NCI-H524 treated with DMSO at 0.1 percent for 48 hours (cell line): ENCODE results near the gene SMIM24.
"Not testable (repeated sequence)": the region's sequence is repeated elsewhere in the genome, so short reads cannot be mapped to it uniquely, and the experiment has no call there.

Source experiments
- DNase-seq: peaks from one replicate; lab custom pipeline; 2025; lab: John Stamatoyannopoulos, UW

The SMIM24 gene

DNA sequence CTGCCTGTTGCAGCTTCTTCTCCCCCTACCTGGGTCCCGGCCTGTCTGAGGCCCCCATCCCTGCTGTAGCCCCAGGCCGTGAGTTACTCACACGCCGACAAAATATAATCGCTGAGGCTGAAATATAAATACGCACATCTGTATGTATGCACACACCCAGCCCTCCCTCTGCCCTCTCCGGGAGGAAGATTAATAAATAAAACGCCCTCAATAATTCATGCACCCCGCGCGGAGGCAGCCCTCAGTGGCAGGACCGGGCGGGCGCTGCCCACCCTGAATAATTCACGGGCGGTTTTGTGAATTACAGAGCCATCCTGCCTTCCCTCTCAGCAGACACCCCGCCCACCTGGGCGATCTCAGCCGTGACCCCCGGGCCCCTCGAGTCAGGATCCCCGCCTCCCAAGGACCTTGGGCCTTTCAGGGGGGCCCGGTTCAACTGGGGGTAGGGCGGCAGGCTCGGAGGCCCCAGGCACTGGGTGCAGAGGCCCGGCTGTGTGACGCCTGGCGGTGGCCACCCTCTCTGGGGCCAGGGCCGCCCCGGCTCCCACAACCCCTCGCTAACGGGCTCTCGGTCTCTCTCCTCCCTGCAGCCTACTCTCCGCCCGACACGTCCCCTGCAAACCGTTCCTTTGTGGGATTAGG is 24.2 kb downstream of the SMIM24 start:
- no peak for DNase-seq

DNA sequence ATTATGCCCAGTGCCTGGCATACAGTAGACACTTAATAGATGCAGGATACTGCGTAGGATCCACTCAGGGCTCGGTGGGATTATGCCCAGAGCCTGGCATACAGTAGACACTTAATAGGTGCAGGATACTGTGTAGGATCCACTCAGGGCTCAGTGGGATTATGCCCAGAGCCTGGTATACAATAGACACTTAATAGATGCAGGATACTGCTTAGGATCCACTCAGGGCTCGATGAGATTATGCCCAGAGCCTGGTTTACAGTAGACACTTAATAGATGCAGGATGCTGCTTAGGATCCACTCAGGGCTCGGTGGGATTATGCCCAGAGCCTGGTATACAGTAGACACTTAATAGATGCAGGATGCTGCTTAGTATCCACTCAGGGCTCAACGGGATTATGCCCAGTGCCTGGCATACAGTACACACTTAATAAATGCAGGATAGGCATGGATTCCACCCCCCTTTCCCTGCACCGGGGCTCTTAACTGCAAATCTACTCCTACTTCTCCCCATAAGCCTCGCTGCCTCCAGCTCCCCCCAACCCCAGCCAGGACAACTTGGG is 24.9 kb downstream of the SMIM24 start:
- no peak for DNase-seq

DNA sequence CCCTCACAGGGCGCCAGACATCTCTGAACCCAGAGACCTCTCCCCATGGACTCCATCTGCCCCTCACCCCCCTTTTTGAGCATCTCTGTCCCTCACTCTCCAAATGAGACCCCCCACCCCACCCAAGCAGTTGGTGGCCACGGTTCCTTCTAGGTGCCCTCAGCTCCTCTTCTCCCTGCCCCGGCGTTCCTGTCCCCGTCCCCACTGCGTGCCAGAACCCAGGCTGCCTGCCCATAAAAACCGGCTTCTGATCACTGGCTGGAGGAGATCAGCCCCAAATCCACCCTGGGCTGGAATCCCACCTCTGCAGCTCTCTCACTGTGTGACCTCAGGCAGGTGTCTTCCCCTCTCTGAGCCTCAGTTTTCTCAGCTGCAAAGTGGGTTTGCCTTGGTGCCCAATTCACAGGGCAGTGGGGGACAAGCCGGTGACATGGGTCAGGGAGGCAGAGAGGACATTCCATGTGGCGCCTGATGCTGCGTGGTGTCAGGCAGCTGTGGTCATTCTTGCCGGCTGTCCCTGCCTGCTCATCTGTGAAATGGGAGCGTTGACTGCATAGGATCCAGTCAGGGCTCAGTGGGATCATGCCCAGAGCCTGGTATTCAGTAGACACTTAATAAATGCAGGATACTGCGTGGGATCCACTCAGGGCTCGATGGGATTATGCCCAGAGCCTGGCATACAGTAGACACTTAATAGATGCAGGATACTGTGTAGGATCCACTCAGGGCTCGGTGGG is 25.5 kb downstream of the SMIM24 start:
- DNase-seq: no peak

DNA sequence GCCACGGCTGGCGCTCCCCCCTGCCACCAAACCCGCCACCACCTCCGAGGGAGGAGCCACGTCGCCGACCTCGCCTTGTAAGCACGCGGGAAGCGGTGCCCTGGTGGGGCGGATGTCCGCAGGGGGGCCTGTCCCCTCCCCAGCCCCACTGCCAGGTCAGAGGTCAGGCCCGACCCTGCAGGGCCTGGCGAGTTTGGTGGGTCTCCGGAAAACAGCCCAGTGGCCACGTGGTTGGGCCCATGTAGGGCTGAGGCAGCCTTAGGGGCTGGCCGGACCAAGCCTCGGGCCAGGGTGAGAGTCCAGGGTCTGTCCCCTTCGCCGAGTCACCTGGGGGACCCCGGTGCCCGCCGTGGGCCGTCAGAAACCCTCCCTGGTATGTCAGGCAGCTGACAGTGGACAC is 26.5 kb downstream of the SMIM24 start:
- DNase-seq: no peak

DNA sequence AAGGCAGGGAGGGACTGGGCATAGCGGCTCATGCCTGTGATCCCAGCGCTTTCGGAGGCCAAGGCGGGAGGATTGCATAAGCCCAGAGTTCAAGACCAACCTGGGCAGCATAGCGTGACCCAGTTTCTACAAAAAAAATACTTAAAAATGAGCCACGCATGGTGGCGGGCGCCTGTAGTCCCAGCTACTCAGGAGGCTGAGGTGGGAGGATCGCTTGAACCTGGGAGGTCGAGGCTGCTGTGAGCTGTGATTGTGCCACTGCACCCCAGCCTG is 27.4 kb downstream of the SMIM24 start:
- DNase-seq: not testable (repeated sequence)

DNA sequence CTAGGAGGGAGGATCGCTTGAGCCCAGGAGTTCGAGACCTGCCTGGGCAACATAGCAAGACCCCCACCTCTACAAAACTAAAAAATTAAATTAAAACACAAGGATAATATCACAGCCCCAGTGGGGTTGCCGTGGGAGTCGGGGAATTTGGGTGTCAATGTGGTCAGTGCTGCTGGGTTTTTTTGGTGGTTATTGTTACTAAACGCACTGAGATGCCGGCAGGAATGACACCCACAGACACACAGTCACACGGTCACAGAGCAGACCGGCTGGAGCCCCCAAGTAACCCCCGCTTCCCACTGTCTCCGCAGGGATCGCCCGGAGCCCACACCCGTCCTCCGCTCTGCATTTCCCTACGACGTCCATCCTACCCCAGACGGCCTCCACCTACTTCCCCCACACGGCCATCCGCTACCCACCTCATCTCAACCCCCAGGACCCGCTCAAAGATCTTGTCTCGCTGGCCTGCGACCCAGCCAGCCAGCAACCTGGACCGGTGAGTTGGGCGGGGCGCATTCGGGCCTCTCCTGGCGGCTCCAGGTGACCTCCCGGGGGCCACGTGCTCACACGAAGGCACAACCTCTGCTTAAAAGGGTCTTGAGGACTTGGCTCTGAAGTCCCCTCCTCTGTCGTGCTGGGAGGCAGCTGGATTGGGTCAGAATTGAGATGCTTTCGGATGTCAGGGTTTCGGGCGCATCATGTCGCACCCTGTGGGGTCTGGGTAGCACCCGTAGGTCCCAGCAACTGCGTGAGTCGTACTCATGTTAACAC is 28.0 kb downstream of the SMIM24 start:
- no peak for DNase-seq

DNA sequence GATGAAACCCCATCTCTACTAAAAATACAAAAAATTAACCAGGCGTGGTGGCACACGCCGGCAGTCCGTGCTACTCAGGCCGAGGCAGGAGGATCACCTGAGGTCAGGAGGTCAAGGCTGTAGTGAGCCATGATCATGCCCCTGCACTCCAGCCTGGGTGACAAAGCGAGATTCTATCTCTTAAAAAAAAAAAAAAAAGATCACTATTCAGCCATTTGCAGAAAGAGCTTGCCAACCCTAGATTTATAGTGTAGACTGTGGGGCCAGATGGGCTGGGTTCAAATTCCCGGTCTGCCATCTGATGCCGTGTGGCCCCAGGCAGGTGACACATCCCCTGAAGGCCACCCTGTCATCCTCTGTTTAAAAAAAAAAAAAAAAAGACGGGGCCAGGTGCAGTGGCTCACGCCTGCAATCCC is 28.9 kb downstream of the SMIM24 start:
- DNase-seq: no peak

DNA sequence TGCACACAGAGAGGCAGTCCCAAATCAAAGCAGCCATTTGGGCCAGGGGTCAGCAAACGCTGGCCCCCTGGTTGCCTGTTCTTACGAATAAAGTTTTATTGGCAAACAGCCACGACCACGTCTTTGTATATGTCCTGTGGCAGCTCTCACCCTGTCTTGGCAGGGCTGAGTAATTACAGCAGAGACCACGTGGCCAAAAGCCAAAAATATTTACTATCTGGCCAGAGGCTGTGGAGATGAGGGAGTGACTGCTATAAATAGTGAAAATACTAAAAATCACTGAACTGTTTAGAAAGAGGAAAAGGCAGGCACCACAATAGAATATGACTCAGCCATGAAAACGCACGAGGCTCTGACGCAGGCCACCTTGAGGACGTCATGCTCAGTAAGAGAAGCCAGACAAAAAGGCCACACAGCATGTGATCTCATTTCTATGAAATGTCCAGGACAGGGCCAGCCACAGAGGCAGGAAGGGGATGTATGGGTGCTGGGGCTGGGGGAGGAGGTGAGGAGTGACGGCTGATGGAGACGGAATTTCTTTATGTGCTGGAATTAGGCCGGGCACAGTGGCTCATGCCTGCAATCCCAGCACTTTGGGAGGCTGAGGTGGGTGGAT is 29.4 kb downstream of the SMIM24 start:
- DNase-seq: no peak

DNA sequence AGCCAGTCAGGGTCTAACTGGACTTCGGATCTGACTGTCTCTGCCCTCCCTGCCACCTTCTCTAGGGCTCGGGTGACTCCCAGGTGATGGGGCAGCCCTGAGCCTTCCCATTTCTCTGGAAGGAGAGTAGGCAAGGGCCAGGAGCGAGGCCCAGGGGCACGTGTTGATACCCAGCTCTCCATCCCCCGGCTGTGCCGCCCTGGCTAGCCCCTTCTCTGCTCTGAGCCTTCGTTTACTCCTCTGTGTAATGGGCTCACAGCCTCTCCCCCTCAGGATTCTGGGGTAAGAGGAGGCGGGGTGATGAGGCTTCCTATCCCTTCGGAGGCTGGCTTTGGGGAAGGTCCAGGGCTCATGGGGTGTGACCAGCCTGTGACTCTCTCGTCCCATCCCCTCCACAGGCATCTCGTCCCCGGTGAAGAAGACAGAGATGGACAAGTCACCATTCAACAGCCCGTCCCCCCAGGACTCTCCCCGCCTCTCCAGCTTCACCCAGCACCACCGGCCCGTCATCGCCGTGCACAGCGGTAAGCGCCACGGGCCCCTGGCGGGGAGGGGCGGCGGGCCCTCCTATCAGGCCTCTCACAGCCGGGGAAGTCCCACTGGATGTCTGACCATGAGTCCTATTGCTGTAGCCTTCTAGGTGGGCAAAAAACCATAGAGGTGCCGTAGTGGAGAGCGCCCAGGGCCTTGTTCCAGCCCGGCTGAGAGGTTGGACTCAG is 31.6 kb downstream of the SMIM24 start:
- no peak for DNase-seq

DNA sequence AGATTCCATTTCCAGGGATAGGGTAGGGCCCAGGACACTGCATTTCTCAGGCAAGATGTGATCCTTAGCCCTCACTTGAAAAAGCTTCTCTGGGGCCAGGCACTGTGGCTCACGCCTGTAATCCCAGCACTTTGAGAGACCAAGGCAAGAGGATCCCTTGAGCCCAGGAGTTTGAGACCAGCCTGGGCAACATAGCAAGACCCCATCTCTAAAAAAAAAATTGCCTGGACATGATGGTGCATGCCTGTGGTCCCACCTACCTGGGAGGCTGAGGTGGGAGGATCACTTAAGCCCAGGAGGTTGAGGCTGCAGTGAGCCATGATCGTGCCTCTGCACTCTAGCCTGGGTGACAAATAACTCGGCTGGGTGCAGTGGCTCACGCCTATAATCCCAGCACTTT is 33.7 kb downstream of the SMIM24 start:
- not testable (repeated sequence) for DNase-seq

DNA sequence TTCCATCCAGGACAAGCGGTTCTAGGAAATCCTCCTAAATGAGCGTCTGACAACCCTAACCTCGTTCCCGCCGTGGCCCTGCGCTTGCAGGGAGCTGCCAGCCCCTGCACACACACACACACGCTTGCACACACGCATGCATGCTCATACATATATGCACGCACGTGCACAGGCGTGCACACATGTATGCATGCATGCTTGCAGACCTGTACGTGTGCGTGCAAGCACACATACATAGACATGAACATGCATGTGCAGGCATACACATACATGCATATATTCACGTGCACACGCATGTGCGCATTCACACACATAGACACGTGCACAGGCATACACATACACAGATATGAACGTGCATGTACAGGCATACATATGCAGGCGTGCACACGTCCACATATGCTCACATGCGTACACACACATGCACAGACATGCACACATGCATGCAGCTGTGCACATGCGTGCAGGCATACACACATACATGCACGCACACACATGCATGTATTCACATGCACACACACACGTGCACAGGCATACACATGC is 35.6 kb downstream of the SMIM24 start:
- DNase-seq: no peak

DNA sequence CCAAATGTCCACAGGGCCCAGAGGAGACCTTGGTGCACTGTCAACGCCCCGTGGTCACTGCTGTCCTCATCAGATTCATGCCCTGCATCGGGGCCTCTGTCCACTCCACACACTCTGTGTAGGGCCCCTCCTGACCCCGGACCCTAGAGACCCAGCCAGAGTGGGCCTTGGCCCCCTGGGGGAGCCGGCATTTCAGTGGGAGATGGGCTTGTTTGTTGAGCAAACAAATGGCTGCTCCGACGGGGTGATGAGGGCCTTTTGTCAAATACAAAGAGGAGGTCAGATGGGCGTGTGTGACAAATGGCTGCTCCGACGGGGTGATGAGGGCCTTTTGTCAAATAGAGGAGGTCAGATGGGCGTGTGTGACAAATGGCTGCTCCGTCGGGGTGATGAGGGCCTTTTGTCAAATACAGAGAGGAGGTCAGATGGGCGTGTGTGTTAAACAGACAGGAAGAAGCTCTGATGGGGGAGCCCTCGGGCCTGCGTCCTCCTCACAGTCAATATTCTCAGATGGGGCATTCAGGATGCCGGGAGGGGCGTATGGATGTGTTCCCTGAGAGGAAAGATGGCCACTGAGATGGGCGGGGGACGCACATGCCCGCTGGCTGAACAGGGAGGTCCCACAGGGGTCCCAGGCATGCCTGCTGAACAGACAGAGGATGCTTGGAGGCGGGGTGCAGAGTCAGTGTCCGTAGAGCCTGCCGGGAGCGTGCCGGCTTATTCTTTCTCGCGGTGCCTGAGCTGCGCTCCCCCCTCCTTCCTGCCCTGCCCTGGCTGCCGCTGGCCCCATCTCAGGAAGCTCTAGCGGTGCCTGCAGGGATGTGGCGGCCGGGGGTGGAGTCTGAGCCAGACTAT is 36.3 kb downstream of the SMIM24 start:
- DNase-seq: no peak

DNA sequence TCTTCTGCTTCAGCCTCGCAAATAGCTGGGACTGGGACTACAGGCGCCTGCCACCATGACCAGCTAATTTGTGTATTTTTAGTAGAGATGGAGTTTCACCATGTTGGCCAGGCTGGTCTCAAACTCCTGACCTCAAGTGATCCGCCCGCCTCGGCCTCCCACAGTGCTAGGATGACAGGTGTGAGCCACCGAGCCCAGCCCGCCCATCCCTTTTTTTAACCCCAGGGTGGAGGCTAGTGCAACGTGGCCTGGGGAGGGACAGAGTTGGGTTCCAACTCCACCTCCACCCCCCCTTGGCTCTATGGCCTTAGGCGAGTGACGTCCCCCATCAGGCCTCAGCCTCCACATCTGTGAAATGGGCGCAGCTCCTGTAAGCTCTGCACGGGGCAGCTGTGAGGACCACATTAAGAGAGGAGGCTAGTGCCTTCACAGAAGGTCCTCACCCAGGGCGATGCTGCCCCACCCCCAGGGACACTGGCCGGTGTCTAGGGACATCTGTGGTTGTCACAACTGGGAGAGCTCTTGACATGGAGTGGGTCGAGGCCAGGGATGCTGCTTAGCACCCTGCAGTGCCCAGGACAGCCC is 37.7 kb downstream of the SMIM24 start:
- no peak for DNase-seq

DNA sequence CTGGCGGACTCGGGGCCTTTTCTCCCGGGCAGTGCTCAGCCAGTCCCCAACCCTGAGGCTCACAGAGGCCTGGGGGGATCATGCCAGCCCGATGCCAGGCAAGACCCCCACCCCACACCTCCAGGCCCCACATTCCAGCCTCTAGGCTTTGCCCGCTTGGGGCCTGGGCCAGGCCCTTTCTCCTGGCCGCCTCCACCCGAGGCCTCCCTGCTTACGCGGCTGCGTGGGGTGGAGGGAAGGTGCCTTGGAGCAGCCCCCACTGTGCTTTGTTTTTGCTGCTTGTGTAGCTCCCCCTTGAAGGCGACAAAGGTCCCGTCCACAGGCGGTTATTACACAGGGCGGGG is 38.4 kb downstream of the SMIM24 start:
- DNase-seq: no peak

DNA sequence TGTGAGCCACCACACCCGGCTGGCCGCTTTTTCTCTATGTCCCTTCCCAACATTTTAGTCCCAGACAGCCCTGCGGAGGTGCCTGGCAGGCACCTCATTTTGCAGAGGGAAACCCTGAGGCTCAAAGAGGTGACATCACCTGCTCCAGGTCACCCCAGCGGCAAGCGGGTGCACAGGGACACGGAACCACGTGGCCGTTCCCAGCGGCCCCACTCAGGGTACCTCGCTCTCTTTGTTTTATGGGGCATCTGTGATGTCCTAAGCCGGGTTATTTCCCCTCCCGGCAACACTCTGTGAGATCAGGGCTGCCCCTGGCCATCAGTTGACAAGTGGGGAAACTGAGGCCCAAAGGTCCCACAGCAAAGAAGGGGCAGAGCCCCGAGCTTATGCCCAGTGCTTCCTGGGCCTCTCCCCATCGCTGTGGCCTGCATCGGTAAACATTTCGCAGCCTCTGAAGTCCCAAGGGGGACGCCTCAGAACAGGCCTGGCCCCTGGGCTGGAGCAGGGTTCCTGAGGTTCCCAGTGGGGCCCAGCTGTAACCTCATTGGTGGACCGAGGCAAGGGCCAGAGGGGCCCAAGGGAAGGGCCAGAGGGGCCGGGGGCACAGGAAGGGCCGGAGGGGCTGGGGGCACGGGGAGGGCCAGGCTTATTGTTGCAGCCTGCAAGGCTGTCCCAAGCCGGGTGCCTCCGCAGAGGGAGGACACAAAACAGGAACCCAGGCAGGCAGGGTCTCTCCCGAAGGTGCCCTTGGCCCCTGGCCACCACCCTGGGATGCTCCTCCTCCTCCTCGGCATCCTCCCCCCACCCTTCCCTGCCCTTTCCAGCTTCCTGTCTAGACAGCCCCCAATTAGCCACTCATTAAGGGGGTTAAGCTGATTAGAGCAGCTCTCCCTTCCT is 39.0 kb downstream of the SMIM24 start:
- DNase-seq: no peak

DNA sequence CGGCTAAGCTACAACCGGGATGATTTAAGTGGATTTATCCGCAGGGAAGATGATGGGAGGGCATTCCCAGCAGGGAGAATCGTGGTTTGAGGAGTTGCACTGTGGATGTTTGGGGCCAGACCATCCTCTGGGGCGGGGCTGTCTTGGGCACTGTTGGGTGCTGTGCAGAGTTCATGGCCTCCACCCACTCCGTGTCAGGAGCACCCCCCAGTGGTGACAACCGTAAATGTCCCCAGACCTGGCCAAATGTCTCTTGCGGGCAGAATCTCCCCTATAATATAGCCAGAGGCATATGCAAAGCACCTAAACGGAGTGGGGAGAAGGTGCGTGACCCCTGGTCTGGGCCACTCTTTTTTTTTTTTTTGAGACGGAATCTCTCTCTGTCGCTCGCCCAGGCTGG is 40.2 kb downstream of the SMIM24 start:
- DNase-seq: no peak

DNA sequence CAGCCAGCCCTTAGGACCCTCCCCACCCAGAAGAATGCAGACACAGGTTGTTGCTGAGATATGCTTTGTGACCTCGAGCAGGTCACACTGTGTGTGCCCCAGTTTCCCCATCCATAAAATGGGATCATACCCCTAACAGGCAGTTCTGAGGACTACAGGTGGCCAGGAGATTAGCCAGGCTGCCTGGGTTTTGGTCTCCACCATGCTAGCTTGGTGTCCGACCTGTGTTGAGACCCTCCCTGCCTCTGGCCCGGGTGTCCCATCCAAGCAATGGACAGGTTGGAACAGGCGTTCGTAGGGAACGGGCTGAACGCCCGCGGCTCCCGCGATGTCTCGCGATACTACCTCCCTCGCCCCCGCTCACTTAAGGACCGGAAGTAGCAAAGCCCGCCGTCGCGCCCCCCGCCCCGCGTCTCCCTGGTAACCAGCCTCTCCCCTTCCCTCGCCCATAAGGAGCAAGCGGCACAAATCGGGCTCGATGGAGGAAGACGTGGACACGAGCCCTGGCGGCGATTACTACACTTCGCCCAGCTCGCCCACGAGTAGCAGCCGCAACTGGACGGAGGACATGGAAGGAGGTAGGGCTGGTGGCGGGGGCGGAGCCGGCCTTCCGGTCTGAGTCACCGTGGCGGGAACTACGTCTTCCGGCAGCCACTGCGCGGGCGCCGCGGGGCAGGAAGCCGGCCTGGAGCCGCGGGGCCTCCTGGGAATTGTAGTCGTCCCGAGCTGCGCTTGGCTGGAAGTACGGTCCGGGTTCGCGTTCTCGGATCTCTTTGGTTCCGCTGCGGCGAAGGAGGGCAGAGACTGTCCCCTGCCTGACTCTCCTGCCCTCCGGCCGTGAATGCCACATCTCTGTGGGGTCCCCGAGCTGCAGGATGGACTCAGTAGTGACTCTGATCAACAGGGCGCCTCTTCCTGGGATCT is 45.4 kb downstream of the SMIM24 start:
- DNase-seq: peak; percentile 75

DNA sequence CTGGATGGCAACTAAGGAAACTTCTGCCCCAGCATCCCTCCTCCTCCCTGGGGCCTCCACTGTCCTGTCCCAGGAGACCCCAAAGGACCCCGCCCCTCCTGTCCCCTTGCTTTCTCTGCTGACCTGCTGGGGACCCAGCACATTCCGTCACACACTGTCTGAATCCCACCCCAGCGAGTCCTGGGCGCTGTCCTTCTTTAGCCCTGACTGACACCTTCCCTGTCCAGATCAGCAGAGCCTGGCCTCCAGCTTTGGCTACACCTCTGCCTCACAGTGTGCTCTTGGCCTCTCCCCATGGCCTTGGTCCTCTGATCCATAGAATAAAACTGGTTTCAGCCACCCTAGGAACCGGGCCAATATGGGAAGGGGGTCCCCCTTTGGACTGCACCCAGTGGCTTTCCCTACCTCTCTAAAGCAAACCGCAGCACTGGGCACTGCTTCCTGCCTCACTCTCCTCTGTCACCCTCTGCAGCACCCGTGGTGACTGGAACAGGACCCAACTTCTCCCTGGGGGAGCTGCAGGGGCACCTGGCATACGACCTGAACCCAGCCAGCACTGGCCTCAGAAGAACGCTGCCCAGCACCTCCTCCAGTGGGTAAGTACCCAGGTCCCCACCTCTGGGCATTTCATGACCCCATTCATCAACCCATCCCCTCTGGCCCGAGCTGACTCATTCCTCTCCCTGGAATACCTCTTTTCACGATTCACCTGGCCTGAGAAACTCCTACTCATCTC is 46.4 kb downstream of the SMIM24 start:
- DNase-seq: no peak
